Transverse colon (tissue), 4 donors: ENCODE data around the gene ZNF106. TPM values are rescaled to one million over a fixed set of nuclear protein-coding genes. Genes with fewer than 3 reads are reported as not detected.

Experiments used
- DNase-seq: peaks from one replicate; pipeline ENCODE4 v3.0.0-alpha.2; 2019
- H3K27ac ChIP-seq, 4 donors: fragments of 200-600 bp; sonication (generic); 2 replicates each; pipeline ENCODE4 v1.5.1; 2016 to 2018; ENCODE audit warnings: inconsistent platforms in 4 of 4
- H3K27me3 ChIP-seq: fragments of 200-600 bp; sonication (generic); 2 replicates; pipeline ENCODE4 v1.5.1; 2017; ENCODE audit warnings: inconsistent platforms
- H3K36me3 ChIP-seq, 4 donors: fragments of 200-600 bp; sonication (generic); 2 replicates each; pipeline ENCODE4 v1.5.1; 2017 to 2019; ENCODE audit warnings: inconsistent platforms in 4 of 4
- H3K4me1 ChIP-seq, 4 donors: fragments of 200-600 bp; sonication (generic); 2 replicates each; pipeline ENCODE4 v1.5.1; 2017 to 2020; ENCODE audit warnings: inconsistent platforms in 4 of 4
- H3K4me3 ChIP-seq, 4 donors: fragments of 200-600 bp; sonication (generic); 1 replicate in 1 of 4; 2 replicates in 3 of 4; pipeline versions ENCODE4 v1.5.1 to v1.6.1; 2017 to 2019; ENCODE audit warnings: inconsistent platforms in 4 of 4
- H3K9me3 ChIP-seq, 2 donors: fragments of 200-600 bp; sonication (generic); 2 replicates each; pipeline ENCODE4 v1.5.1; 2017 to 2019; ENCODE audit warnings: inconsistent platforms in 2 of 2
- CTCF ChIP-seq, 5 experiments: fragments of 200-600 bp in 3 of 5; fragments of 450-650 bp in 2 of 5; sonication (generic) in 3 of 5; IDR thresholded peaks; 1 replicate in 2 of 5; 2 replicates in 3 of 5; pipeline ENCODE4 v1.5.1; 2016 to 2017; ENCODE audit warnings: antibody characterized with exemption in 5 of 5, inconsistent platforms in 3 of 5, mild to moderate bottlenecking in 2 of 5, moderate library complexity in 1 of 5
- EP300 ChIP-seq: sonication (generic); formaldehyde crosslinking; IDR thresholded peaks from one replicate; pipeline ENCODE4 v1.6.1; 2017; ENCODE audit warnings: antibody characterized with exemption, low read depth
- POLR2A ChIP-seq: fragments of 450-650 bp; IDR thresholded peaks from one replicate; pipeline ENCODE4 v1.6.1; 2016; ENCODE audit warnings: antibody characterized with exemption, mild to moderate bottlenecking, moderate library complexity
- POLR2AphosphoS5 ChIP-seq, 3 donors: sonication (generic); formaldehyde crosslinking; IDR thresholded peaks; one replicate each; pipeline ENCODE4 v1.6.1; 2016; ENCODE audit warnings: antibody characterized with exemption in 3 of 3
- WGBS, 2 donors: methylation state at CpG; one replicate each; pipeline ENCODE4 v1.1.5; 2018; ENCODE audit warnings: low coverage in 1 of 2; 5-methylcytosine and 5-hydroxymethylcytosine counted together
- in situ Hi-C, 4 donors: fragments of 200-750 bp; cut with MboI; loops; one replicate each; pipeline versions ENCODE4 v1.15.0 to v1.15.1; 2017; ENCODE audit warnings: low sequenced_read_pairs in 3 of 4, low pct_ligation_motif_present in 1 of 4, low pct_unique_long_range_greater_than_20kb in 1 of 4
- intact Hi-C: fragments of 100-400 bp; cut with DNase I; formaldehyde crosslinking; loops from one replicate; pipeline ENCODE4 v1.15.1; 2023; ENCODE audit warnings: low total_unique reads
- total RNA-seq, 4 donors: library from RNA; depleted of rRNA; stranded (reverse); fragments of >200 nt; gene quantifications; one replicate each; pipeline ENCODE4 v1.1.0, GENCODE V29; 2016

The ZNF106 gene
- total RNA-seq, 4 donors from 2014 or later, result 44.2 to 60.6 (median 50.0) TPM

GRCh38 chr15:42457445-42458442, 33.2 kb downstream of the ZNF106 start:
- intact Hi-C loops, result no loop called here
- Histone ChIP-seq H3K27me3 (no peaks in the 10 kb centered on the region), H3K4me1 (peaks cover 0 to 24% (median 4%) of the 10 kb centered on the region in 4 donors), H3K4me3 (peak overlapping the region in 2 of 4 donors; percentile 0 to 40), H3K36me3 (peaks cover 0 to 8% (median 3%) of the 10 kb centered on the region in 4 donors), H3K9me3 (no peaks in the 10 kb centered on the region), H3K27ac (peak overlapping the region; percentile 75 to 80 (median 78))
- TF ChIP-seq POLR2A (peak; percentile 33), POLR2AphosphoS5 (IDR thresholded peaks at IDR 0.05) (peak; percentile 64 to 69 (median 64)), EP300 (peak; percentile 58), CTCF (IDR thresholded peaks at IDR 0.05) (no peak)
- WGBS, 2 donors, result 43 to 44% methylated on average over 7 to 8 of the region's 8 CpGs
- peak; percentile 53 for DNase-seq
- in situ Hi-C loops, result no loop called here

DNA sequence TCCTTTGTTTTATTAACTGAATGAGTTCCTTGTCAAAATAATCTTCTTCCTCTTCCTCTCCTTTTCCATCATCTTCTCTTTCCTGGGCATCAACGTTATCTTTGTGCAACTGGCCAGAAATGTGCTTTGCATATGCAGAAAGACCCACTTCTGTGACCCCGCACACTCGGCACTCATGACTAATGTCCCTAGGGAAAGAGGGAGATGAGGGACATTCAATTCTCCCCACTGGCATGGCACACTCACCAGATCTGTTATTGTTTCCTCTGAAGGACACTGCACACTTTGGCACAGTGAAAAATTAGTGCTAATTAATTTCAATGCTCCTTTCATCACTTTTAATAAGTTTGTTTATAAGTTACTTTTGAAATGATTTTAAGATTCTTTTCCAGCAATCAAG, 34.0 kb downstream of the ZNF106 start:
- no peak for DNase-seq
- WGBS, 2 donors, result 52 to 57% methylated on average over 3 of the region's 3 CpGs
- intact Hi-C loops (no loop called here), in situ Hi-C loops (no loop called here)
- Histone ChIP-seq H3K4me3 (peak overlapping the region in 2 of 4 donors; percentile 0 to 40), H3K36me3 (peaks cover 0 to 8% (median 3%) of the 10 kb centered on the region in 4 donors), H3K27ac (peak overlapping the region; percentile 75 to 80 (median 78)), H3K4me1 (peaks cover 0 to 24% (median 4%) of the 10 kb centered on the region in 4 donors), H3K9me3 (no peaks in the 10 kb centered on the region), H3K27me3 (no peaks in the 10 kb centered on the region)
- TF ChIP-seq POLR2A (no peak), POLR2AphosphoS5 (IDR thresholded peaks at IDR 0.05) (no peak), EP300 (no peak), CTCF (IDR thresholded peaks at IDR 0.05) (no peak)

GRCh38 chr15:42456531-42456930, 34.4 kb downstream of the ZNF106 start:
- no peak for TF ChIP-seq EP300
- peaks cover 0 to 24% (median 4%) of the 10 kb centered on the region in 4 donors for H3K4me1 ChIP-seq

DNA sequence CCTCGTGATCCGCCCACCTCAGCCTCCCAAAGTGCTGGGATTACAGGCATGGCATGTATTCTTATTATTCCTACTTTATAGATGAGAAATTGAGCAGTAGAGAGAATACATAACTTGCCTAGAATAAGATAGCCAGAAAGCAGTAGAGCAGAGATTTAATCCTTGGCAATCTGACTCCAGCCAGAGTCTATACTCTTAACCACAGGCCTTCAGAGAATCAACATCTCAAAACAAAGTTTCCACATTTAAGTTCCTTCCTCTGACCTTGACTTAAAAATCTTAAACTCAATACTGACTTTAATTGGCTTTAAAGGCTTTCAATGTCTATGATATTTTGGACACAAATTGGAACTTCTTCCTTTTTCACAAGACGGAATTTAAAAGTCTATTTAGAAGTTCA, 37.1 kb downstream of the ZNF106 start:
- TF ChIP-seq POLR2A (no peak), POLR2AphosphoS5 (IDR thresholded peaks at IDR 0.05) (no peak), EP300 (no peak), CTCF (IDR thresholded peaks at IDR 0.05) (no peak)
- 90 to 93% methylated on average over 2 to 3 of the region's 3 CpGs for WGBS, 2 donors
- H3K27me3 ChIP-seq, result no peaks in the 10 kb centered on the region
- no peak overlapping the region for H3K4me3 ChIP-seq
- DNase-seq, result no peak
- H3K9me3 ChIP-seq, result no peaks in the 10 kb centered on the region
- intact Hi-C loops (no loop called here), in situ Hi-C loops (no loop called here)
- H3K36me3 ChIP-seq, result peaks cover 0 to 28% (median 11%) of the 10 kb centered on the region in 4 donors
- H3K4me1 ChIP-seq, result peaks cover 0 to 24% (median 4%) of the 10 kb centered on the region in 4 donors
- no peak overlapping the region for H3K27ac ChIP-seq

More at GRCh38 chr15:42456531-42456930, 34.4 kb downstream of the ZNF106 start:
- no peak for DNase-seq
- Histone ChIP-seq H3K27ac (peak overlapping the region; percentile 75 to 80 (median 78)), H3K4me3 (peak overlapping the region in 2 of 4 donors; percentile 0 to 40), H3K36me3 (peaks cover 0 to 10% (median 4%) of the 10 kb centered on the region in 4 donors), H3K9me3 (no peaks in the 10 kb centered on the region), H3K27me3 (no peaks in the 10 kb centered on the region)
- in situ Hi-C loops (no loop called here), intact Hi-C loops (no loop called here)
